HL-60 (cell line): ENCODE results near the gene CUTA.
A peak's percentile ranks its signal among the peaks of the same experiment; 100 is the strongest.

Experiments used
- DNase-seq, 2 experiments: peaks; one replicate each; pipeline ENCODE4 v3.0.0-alpha.2; 2010 to 2020; ENCODE audit warnings: low read depth in 1 of 2, low spot score in 1 of 2
- H3K27ac ChIP-seq: fragments of 250-450 bp; sonication (Bioruptor Pico); replicated peaks from 2 replicates; pipeline ENCODE4 v1.5.1; 2020; ENCODE audit warnings: mild to moderate bottlenecking, moderate library complexity
- H3K27me3 ChIP-seq: fragments of 250-450 bp; sonication (Bioruptor Pico); 2 replicates; pipeline ENCODE4 v1.5.1; 2021; ENCODE audit warnings: mild to moderate bottlenecking, moderate library complexity; ENCODE audit not compliant: insufficient read depth, poor library complexity, severe bottlenecking
- H3K4me3 ChIP-seq: replicated peaks from 2 replicates; pipeline ENCODE4 v1.5.1; 2011; ENCODE audit warnings: mild to moderate bottlenecking, control low read depth, low read length; ENCODE audit not compliant: insufficient read depth
- CTCF ChIP-seq: IDR thresholded peaks from one replicate; pipeline ENCODE4 v1.5.1; 2011; ENCODE audit warnings: low read length, control low read depth, inconsistent platforms; ENCODE audit not compliant: insufficient read depth
- GABPA ChIP-seq: IDR thresholded peaks from 2 replicates; pipeline ENCODE4 v1.6.1; 2012; ENCODE audit warnings: low read depth
- POLR2AphosphoS5 ChIP-seq: IDR thresholded peaks from 2 replicates; pipeline ENCODE4 v1.6.1; 2012; ENCODE audit warnings: low read depth
- REST ChIP-seq: IDR thresholded peaks from 2 replicates; pipeline ENCODE4 v1.6.1; 2012; ENCODE audit warnings: low read depth; ENCODE audit not compliant: insufficient replicate concordance
- SPI1 ChIP-seq: IDR thresholded peaks from 2 replicates; pipeline ENCODE4 v1.6.1; 2012; ENCODE audit warnings: low read depth, mild to moderate bottlenecking, borderline replicate concordance

The CUTA gene

GRCh38 chr6:33432546-33432945 lies 14.6 kb upstream of the CUTA start:
- no peak for DNase-seq
- TF ChIP-seq SPI1 (no peak), GABPA (no peak), CTCF (no peak)
- H3K27ac ChIP-seq: no peak overlapping the region
- no peak overlapping the region for H3K4me3 ChIP-seq
- no peaks in the 10 kb centered on the region for H3K27me3 ChIP-seq

DNA sequence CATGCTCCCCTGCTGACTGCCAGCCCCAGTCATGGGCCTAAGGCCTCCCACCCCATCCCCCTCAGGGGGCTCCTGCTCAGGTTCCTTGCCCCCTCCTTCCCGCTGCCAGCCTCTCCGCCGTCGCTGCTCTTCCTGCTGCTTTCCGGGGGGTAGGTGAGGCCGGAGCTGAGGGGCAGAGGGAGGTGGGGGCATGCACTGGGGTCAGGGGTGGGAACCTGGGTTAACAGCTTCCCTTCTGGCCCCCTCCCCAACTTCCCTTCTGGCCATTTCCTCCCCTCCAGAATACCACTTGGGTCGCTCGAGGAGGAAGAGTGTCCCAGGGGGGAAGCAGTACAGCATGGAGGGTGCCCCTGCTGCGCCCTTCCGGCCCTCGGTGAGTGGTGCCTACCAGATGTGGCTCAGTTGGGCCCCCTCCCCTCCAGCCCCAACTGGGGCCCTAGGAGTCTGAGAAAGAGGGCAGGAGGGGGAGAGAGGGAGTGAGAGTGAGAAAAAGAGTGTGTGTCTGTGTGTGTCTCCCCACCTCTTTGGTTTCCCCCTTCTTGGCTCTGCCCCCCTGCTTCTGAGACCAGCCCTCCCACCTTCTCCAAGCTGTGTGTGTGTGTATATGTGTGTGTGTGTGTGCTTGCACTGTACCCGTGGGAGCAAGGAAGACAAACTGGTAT lies 14.1 kb upstream of the CUTA start:
- Histone ChIP-seq H3K27me3 (no peaks in the 10 kb centered on the region), H3K27ac (peak overlapping the region; percentile 34), H3K4me3 (no peak overlapping the region)
- peak in 1 of 2 experiments; percentile 39 for DNase-seq
- TF ChIP-seq SPI1: no peak
- TF ChIP-seq GABPA: no peak
- TF ChIP-seq CTCF: no peak

DNA sequence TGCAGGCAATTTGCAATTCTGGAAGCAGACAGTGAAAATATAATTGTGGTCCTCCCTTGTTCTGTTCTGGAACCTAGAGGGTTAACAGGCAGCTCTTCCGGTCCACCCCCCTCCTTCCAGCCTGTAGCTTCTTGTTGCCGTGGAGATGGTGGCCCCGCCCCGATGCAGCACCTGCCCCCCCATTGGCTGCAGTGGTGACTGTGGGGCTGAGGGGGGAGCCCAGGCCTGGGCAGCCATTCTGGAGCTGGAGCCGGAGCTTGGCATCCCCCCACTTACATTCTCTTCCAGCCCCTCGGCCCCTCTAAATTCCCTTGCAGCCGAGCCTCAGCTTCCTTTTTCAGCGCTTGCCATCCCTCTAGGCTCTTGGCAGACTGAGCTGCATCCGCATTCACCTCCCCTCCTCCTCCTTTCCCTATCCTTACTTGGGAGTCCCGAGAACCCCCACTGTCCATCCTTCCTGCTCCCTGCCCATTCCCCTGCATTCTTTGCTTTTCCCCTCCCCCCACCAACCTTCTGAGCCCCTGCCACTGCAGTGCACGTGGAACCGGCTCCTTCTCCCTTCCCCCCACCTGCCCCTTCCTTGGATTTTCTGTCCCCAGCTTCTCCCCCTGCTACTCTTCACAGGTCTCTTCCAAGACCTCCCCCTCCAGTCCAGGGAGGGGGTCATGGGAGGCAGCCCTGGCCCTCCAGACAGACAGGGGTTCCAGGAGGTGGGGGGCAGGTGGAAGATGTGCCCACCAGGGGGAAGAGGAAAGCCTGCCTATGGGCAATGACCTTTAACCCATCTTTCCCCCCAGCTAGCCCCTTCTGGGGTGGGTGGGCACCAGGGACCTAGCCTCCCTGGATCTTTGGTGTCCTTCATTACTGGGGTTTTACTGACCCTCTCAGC lies 13.3 kb upstream of the CUTA start:
- peak in 1 of 2 experiments; percentile 58 for DNase-seq
- no peak overlapping the region for H3K4me3 ChIP-seq
- peak overlapping the region; percentile 34 for H3K27ac ChIP-seq
- TF ChIP-seq SPI1 (no peak), POLR2AphosphoS5 (no peak), GABPA (no peak), CTCF (no peak), REST (no peak)
- no peaks in the 10 kb centered on the region for H3K27me3 ChIP-seq

DNA sequence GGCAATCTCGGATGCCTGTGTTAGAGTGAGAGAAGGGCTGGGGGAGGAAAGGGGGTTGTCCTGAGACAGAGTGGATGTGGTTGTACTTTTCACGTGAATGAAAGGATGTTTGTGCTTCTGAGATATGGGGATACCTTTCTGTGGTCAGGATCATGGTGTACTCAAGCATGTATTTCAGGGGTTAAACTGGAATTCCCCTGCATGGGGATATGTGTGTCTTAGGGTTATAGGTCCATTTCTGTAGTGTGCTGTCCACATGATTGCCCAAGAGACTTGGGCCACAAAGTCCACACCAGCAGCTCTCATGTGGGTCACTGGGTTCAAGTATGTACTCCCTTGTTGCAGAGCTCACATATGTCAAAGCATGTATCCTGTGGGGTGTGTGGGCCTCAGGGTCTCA lies 12.4 kb upstream of the CUTA start:
- TF ChIP-seq CTCF (no peak), SPI1 (no peak)
- Histone ChIP-seq H3K4me3 (no peak overlapping the region), H3K27me3 (no peaks in the 10 kb centered on the region), H3K27ac (no peak overlapping the region)
- DNase-seq: no peak
